HCT116 (cell line): Measurements from ENCODE around the gene MAST4. TPM values are rescaled to one million over a fixed set of nuclear protein-coding genes. Genes with fewer than 3 reads are reported as not detected.

ENCODE experiments used
- ATAC-seq: fragments of 200-7000 bp; cut with Tn5 transposase; 2 replicates; pipeline ENCODE4 v1.9.1; 2020; ENCODE audit warnings: mild to moderate bottlenecking, moderate library complexity
- BruUV-seq: library from RNA; stranded (reverse); fragments of 400-500 nt; replicated peaks from 2 replicates; lab custom pipeline; 2021; lab: Mats Ljungman, UMichigan
- CTCF ChIA-PET: fragments of 300-600 bp; sonication (Branson Sonifier 250); formaldehyde crosslinking; loops from one replicate; lab custom pipeline; 2021; ENCODE audit warnings: antibody characterized with exemption; lab: Charles Lee
- POLR2A ChIA-PET: fragments of 300-600, 350-600 bp; sonication (Branson Sonifier 250); formaldehyde crosslinking; loops from one replicate; lab custom pipeline; 2021; ENCODE audit warnings: antibody characterized with exemption; lab: Charles Lee
- RAD21 ChIA-PET, 2 experiments: fragments of 300-600 bp; sonication (Branson Sonifier 250); formaldehyde crosslinking; loops; one replicate each; lab custom pipeline; 2023; ENCODE audit warnings: low total read pairs in 2 of 2; ENCODE audit not compliant: uncharacterized antibody in 2 of 2, unreplicated experiment in 2 of 2, low non-redundant PET in 1 of 2; lab: Charles Lee
- DNase-seq: peaks from one replicate; pipeline ENCODE4 v3.0.0-alpha.2; 2010; ENCODE audit warnings: low read depth, low spot score
- H2AFZ ChIP-seq: fragments of 200-600 bp; shearing (Covaris generic), sonication (generic); 2 replicates; pipeline ENCODE4 v1.6.1; 2017; ENCODE audit warnings: low read depth, mixed run types, mixed read lengths, antibody characterized with exemption, low read length; ENCODE audit not compliant: poor library complexity, severe bottlenecking
- H3K27ac ChIP-seq: 2 replicates; pipeline ENCODE4 v1.5.1; 2012; ENCODE audit warnings: low read depth, low read length
- H3K27me3 ChIP-seq: fragments of 200-600 bp; sonication (generic); 2 replicates; pipeline ENCODE4 v1.6.1; 2016; ENCODE audit warnings: mixed run types, low read length, mixed read lengths; ENCODE audit not compliant: insufficient read depth
- H3K36me3 ChIP-seq, 2 experiments: fragments of 200-500 bp in 1 of 2; fragments of 200-600 bp in 1 of 2; sonication (Bioruptor generic) in 1 of 2; sonication (generic) in 1 of 2; 2 replicates each; pipeline versions ENCODE4 v1.5.1 to v1.6.1; 2014 to 2016; ENCODE audit warnings: low read length in 2 of 2, inconsistent platforms in 1 of 2, mixed read lengths in 1 of 2, mixed run types in 1 of 2; ENCODE audit not compliant: insufficient read depth in 2 of 2, control insufficient read depth in 1 of 2
- H3K4me1 ChIP-seq, 2 experiments: fragments of 200-600 bp in 1 of 2; sonication (generic) in 1 of 2; 2 replicates each; pipeline versions ENCODE4 v1.5.1 to v1.6.1; 2012 to 2017; ENCODE audit warnings: low read length in 2 of 2, inconsistent platforms in 1 of 2, mild to moderate bottlenecking in 1 of 2, mixed read lengths in 1 of 2, mixed run types in 1 of 2, moderate library complexity in 1 of 2; ENCODE audit not compliant: insufficient read depth in 2 of 2, control insufficient read depth in 1 of 2
- H3K4me2 ChIP-seq: fragments of 200-600 bp; sonication (generic); 2 replicates; pipeline ENCODE4 v1.6.1; 2017; ENCODE audit warnings: mixed run types, low read length, mixed read lengths
- H3K4me3 ChIP-seq, 2 experiments: fragments of 200-600 bp in 1 of 2; sonication (generic) in 1 of 2; replicated peaks in 1 of 2; 2 replicates each; pipeline ENCODE4 v1.5.1; 2011 to 2016; ENCODE audit warnings: low read length in 2 of 2, control low read depth in 1 of 2, low read depth in 1 of 2, mild to moderate bottlenecking in 1 of 2, mixed read lengths in 1 of 2, mixed run types in 1 of 2
- H3K79me2 ChIP-seq: fragments of 200-600 bp; sonication (generic); 2 replicates; pipeline ENCODE4 v1.6.1; 2017; ENCODE audit warnings: mild to moderate bottlenecking, mixed run types, low read length, moderate library complexity, mixed read lengths; ENCODE audit not compliant: insufficient read depth
- H3K9ac ChIP-seq: fragments of 200-600 bp; sonication (generic); 2 replicates; pipeline ENCODE4 v1.6.1; 2016; ENCODE audit warnings: low read length, mixed read lengths
- H3K9me2 ChIP-seq: fragments of 200-600 bp; sonication (generic), shearing (Covaris generic); 2 replicates; pipeline ENCODE4 v1.6.1; 2017; ENCODE audit warnings: mixed run types, mild to moderate bottlenecking, moderate library complexity; ENCODE audit not compliant: insufficient read depth
- H3K9me3 ChIP-seq, 2 experiments: fragments of 200-500 bp in 1 of 2; fragments of 200-600 bp in 1 of 2; sonication (Bioruptor generic) in 1 of 2; sonication (generic) in 1 of 2; 2 replicates each; pipeline ENCODE4 v1.6.1; 2014 to 2017; ENCODE audit warnings: low read length in 2 of 2, mixed read lengths in 2 of 2, inconsistent platforms in 1 of 2, low read depth in 1 of 2, mild to moderate bottlenecking in 1 of 2, mixed run types in 1 of 2, moderate library complexity in 1 of 2; ENCODE audit not compliant: control insufficient read depth in 1 of 2, insufficient read depth in 1 of 2
- H4K20me1 ChIP-seq: fragments of 200-600 bp; sonication (generic), shearing (Covaris generic); 2 replicates; pipeline ENCODE4 v1.6.1; 2017; ENCODE audit warnings: mixed run types, mild to moderate bottlenecking, moderate library complexity; ENCODE audit not compliant: insufficient read depth
- EGR1 ChIP-seq: IDR thresholded peaks from 2 replicates; pipeline ENCODE4 v1.6.1; 2012; ENCODE audit warnings: low read depth
- EZH2phosphoT487 ChIP-seq: fragments of 200-600 bp; IDR thresholded peaks from 2 replicates; pipeline ENCODE4 v1.6.1; 2018; ENCODE audit warnings: antibody characterized with exemption, borderline replicate concordance
- RAD21 ChIP-seq: IDR thresholded peaks from 2 replicates; pipeline ENCODE4 v1.6.1; 2012; ENCODE audit warnings: low read depth, mild to moderate bottlenecking
- REST ChIP-seq: IDR thresholded peaks from 2 replicates; pipeline ENCODE4 v1.6.1; 2012; ENCODE audit warnings: low read depth
- SRF ChIP-seq: IDR thresholded peaks from 2 replicates; pipeline ENCODE4 v1.6.1; 2012; ENCODE audit warnings: low read depth
- ZFX ChIP-seq: fragments of 450-650 bp; IDR thresholded peaks from 2 replicates; pipeline ENCODE4 v1.6.1; 2017
- ZNF274 ChIP-seq: fragments of 200-500 bp; sonication (Bioruptor generic); IDR thresholded peaks from 2 replicates; pipeline ENCODE4 v1.6.1; 2014; ENCODE audit warnings: mild to moderate bottlenecking, low read depth, low read length, inconsistent platforms
- intact Hi-C: fragments of 100-400 bp; cut with micrococcal nuclease; formaldehyde crosslinking; loops from 2 replicates; pipeline ENCODE4 v1.10.0; 2022
- total RNA-seq: library from RNA; stranded (reverse); gene quantifications from one replicate; pipeline ENCODE4 v1.2.1, GENCODE V29; 2021; ENCODE audit not compliant: unreplicated experiment

MAST4 gene
- total RNA-seq, 1 experiment from 2014 or later: 1.1 TPM

GRCh38 chr5:66777868-66778267, 181.7 kb downstream of the MAST4 start:
- H4K20me1 ChIP-seq: no peaks in the 10 kb centered on the region
- RAD21 ChIA-PET: no interaction called here
- CTCF ChIA-PET: no interaction called here

More at GRCh38 chr5:66777868-66778267, 181.7 kb downstream of the MAST4 start:
- no peak for DNase-seq
- Histone ChIP-seq H3K9ac (no peak overlapping the region), H3K9me2 (no peaks in the 10 kb centered on the region), H3K4me2 (no peak overlapping the region), H3K4me1 (no peaks in the 10 kb centered on the region; a peak in 1 of 4 replicates), H2AFZ (no peak overlapping the region), H3K4me3 (no peak overlapping the region), H3K9me3 (no peaks in the 10 kb centered on the region), H3K36me3 (no peaks in the 10 kb centered on the region), H3K27ac (no peak overlapping the region), H3K79me2 (no peaks in the 10 kb centered on the region), H3K27me3 (peaks cover 18% of the 10 kb centered on the region; the same call in 1 of the 2 replicates)
- ATAC-seq: no peak
- POLR2A ChIA-PET: no interaction called here
- intact Hi-C loops: no loop called here
- BruUV-seq: no TSS peak
- no peak for TF ChIP-seq REST
- no peak for TF ChIP-seq RAD21
- TF ChIP-seq ZFX: no peak
- no peak for TF ChIP-seq EZH2phosphoT487
- no peak for TF ChIP-seq SRF
- no peak for TF ChIP-seq ZNF274
- no peak for TF ChIP-seq EGR1
